NOMO-1 treated with DMSO at 0.1 percent for 48 hours (cell line): ENCODE measurements around the gene CAMK2A.

Experiments used
- DNase-seq: peaks from one replicate; lab custom pipeline; 2025; ENCODE audit not compliant: unreplicated experiment; lab: John Stamatoyannopoulos, UW

The CAMK2A gene

GRCh38 chr5:150189728-150190502 is 99.7 kb downstream of the CAMK2A start, which contains the start of gene SLC6A7:
TSS of gene SLC6A7 (plus strand) at chr5:150190062. CDS start at chr5:150190328, 266 bp downstream.
- DNase-seq = no peak

- no peak for DNase-seq
Measured at GRCh38 chr5:150189326-150189725, 100.2 kb downstream of the CAMK2A start.

- no peak for DNase-seq
Measured at GRCh38 chr5:150188146-150188842, 101.3 kb downstream of the CAMK2A start.

- DNase-seq = no peak
Measured at GRCh38 chr5:150186897-150187296, 102.7 kb downstream of the CAMK2A start.

- DNase-seq = no peak
Measured at GRCh38 chr5:150186137-150186536, 103.4 kb downstream of the CAMK2A start.

- peak; percentile 88 for DNase-seq
Measured at GRCh38 chr5:150184990-150185912, 104.3 kb downstream of the CAMK2A start.

- no peak for DNase-seq
Measured at GRCh38 chr5:150184006-150184405, 105.6 kb downstream of the CAMK2A start.

- no peak for DNase-seq
Measured at GRCh38 chr5:150183436-150183835, 106.1 kb downstream of the CAMK2A start.

- DNase-seq = no peak
Measured at GRCh38 chr5:150182774-150183173, 106.8 kb downstream of the CAMK2A start.

- DNase-seq = no peak
Measured at GRCh38 chr5:150181766-150182545, 107.6 kb downstream of the CAMK2A start.

GRCh38 chr5:150181027-150181426 is 108.5 kb downstream of the CAMK2A start:
- DNase-seq = no peak

GRCh38 chr5:150180241-150181026 is 109.1 kb downstream of the CAMK2A start:
- peak; percentile 71 for DNase-seq

- no peak for DNase-seq
Measured at GRCh38 chr5:150179019-150179620, 110.5 kb downstream of the CAMK2A start.

GRCh38 chr5:150178262-150178661 is 111.3 kb downstream of the CAMK2A start:
- no peak for DNase-seq

- DNase-seq = no peak
Measured at GRCh38 chr5:150177721-150178120, 111.9 kb downstream of the CAMK2A start.

- DNase-seq = no peak
Measured at GRCh38 chr5:150176745-150177477, 112.7 kb downstream of the CAMK2A start.

GRCh38 chr5:150175536-150175935 is 114.0 kb downstream of the CAMK2A start:
- no peak for DNase-seq

- DNase-seq = no peak
Measured at GRCh38 chr5:150175076-150175475, 114.5 kb downstream of the CAMK2A start.

GRCh38 chr5:150174285-150174684 is 115.3 kb downstream of the CAMK2A start:
- no peak for DNase-seq
